ENCODE measurements around the gene MYO7B. TPM values are rescaled to one million over a fixed set of nuclear protein-coding genes. Genes with fewer than 3 reads are reported as not detected.

MYO7B gene
- polyA plus RNA-seq, 1 of the 3 experiments (the other 2 are of a cell fraction): 0.08 TPM

GRCh38 chr2:127575941-127576432 lies 40.5 kb downstream of the MYO7B start:
- no peaks in the 10 kb centered on the region for H4K20me1 ChIP-seq (ENCODE audit: insufficient read depth)
- DNase-seq: no peak
- H3K4me3 ChIP-seq (ENCODE audit: low read depth in 2 of 2, low read length in 1 of 2): no peak overlapping the region
- no peak overlapping the region; the same call in 1 of the 2 replicates for H2AFZ ChIP-seq (ENCODE audit: low read depth)
- 71% methylated on average over 8 of the region's 11 CpGs for WGBS (ENCODE audit: low lambda C conversion rate)
- POLR2A ChIA-PET: no interaction called here
- H3K27me3 ChIP-seq (ENCODE audit: insufficient read depth): no peaks in the 10 kb centered on the region
- no peak overlapping the region for H3K9ac ChIP-seq
- H3K79me2 ChIP-seq (ENCODE audit: insufficient read depth): no peaks in the 10 kb centered on the region
- no peak overlapping the region for H3K27ac ChIP-seq (ENCODE audit: low read depth in 2 of 2, low read length in 1 of 2)
- H3F3A ChIP-seq (replicated peaks; ENCODE audit: insufficient read depth): no peaks in the 10 kb centered on the region
- H3K9me2 ChIP-seq: no peaks in the 10 kb centered on the region
- CTCF ChIA-PET: interaction anchor here (1.3 to 2.6 kb wide), 2 partner anchors 16 to 29 kb away, joined by 3 to 16 read pairs; no protein-coding TSS in a partner anchor
- TF ChIP-seq NFIC (IDR thresholded peaks at IDR 0.05; ENCODE audit: borderline replicate concordance) (no peak), POLR2AphosphoS5 (IDR thresholded peaks at IDR 0.05; ENCODE audit: low read depth, low read length) (no peak)
- TF ChIP-seq, protein P1, sequence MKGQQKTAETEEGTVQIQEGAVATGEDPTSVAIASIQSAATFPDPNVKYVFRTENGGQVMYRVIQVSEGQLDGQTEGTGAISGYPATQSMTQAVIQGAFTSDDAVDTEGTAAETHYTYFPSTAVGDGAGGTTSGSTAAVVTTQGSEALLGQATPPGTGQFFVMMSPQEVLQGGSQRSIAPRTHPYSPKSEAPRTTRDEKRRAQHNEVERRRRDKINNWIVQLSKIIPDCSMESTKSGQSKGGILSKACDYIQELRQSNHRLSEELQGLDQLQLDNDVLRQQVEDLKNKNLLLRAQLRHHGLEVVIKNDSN (IDR thresholded peaks at IDR 0.05; ENCODE audit: borderline replicate concordance, low read depth): no peak
- peaks cover 0 to 14% of the 10 kb centered on the region in 2 experiments; a peak in 1 of 4 replicates for H3K4me1 ChIP-seq (ENCODE audit: control insufficient read depth in 1 of 2, insufficient read depth in 2 of 2, low read depth in 1 of 2, low read length in 1 of 2)
- no peak overlapping the region for H3K4me2 ChIP-seq
- H3K9me3 ChIP-seq: no peaks in the 10 kb centered on the region
- H3K36me3 ChIP-seq (replicated peaks in 1 of 2; ENCODE audit: control insufficient read depth in 1 of 2, insufficient read depth in 2 of 2, low read length in 1 of 2): no peaks in the 10 kb centered on the region

DNA sequence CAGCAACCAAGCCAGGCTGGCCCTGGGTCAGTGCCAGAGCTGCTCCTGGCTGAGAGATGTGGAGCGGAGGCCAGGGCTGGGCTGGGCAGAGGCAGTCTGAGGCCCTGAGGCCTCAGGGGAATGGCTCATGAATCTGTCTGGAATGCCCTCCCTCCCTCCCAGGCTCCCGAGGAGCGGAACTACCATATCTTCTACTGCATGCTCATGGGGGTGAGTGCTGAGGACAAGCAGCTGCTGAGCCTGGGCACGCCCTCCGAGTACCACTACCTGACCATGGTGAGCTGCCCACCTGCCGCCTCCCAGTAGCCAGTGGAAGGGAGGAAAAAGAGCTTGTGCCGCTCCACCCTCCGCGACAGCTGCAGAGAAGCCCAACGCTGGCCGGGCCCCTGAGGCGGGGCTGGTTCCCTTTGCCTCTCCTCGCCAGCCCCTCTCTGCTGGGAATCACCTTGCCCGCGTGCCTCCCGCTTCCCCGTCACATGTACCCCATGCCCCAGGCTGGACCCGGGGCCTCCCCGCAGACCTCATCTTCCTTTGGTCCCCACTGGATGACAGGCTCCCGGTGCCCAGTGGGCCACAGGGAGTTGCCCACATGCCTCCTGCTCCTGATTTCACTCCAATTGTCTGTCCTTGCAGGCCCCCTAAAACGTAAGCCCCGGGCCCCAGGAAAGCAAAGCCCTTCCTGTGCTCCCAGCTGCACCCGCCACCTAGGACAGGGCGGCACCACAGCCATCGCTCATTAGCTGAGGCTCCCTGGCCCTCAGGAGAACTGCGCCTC lies 41.1 kb downstream of the MYO7B start:
- 80% methylated on average over 15 of the region's 26 CpGs for WGBS (ENCODE audit: low lambda C conversion rate)
- Histone ChIP-seq H3K9ac (no peak overlapping the region), H3K4me2 (no peak overlapping the region)

DNA sequence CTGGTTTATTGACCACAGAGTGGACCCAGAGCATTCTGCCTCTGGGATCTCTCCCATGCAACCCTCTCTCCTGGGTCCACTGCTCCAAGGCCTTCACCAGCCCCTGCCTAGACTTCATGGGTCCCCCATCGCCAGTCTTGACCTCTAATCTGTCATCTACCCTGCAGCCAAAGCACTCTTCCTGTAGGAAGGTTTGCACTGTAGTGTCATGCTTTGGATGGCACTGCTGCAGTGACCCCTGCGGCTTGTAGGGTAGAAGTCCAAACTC lies 41.7 kb downstream of the MYO7B start:
- Histone ChIP-seq H3F3A (replicated peaks; ENCODE audit: insufficient read depth) (no peaks in the 10 kb centered on the region), H3K9me3 (no peaks in the 10 kb centered on the region), H3K9me2 (no peaks in the 10 kb centered on the region), H3K4me3 (ENCODE audit: low read depth in 2 of 2, low read length in 1 of 2) (no peak overlapping the region), H3K79me2 (ENCODE audit: insufficient read depth) (no peaks in the 10 kb centered on the region), H3K9ac (no peak overlapping the region), H3K27me3 (ENCODE audit: insufficient read depth) (no peaks in the 10 kb centered on the region), H2AFZ (ENCODE audit: low read depth) (no peak overlapping the region), H3K36me3 (replicated peaks in 1 of 2; ENCODE audit: control insufficient read depth in 1 of 2, insufficient read depth in 2 of 2, low read length in 1 of 2) (no peaks in the 10 kb centered on the region), H3K4me1 (ENCODE audit: control insufficient read depth in 1 of 2, insufficient read depth in 2 of 2, low read depth in 1 of 2, low read length in 1 of 2) (peaks cover 0 to 14% of the 10 kb centered on the region in 2 experiments; a peak in 1 of 4 replicates), H3K4me2 (no peak overlapping the region), H4K20me1 (ENCODE audit: insufficient read depth) (no peaks in the 10 kb centered on the region), H3K27ac (ENCODE audit: low read depth in 2 of 2, low read length in 1 of 2) (no peak overlapping the region)
- DNase-seq: no peak
- WGBS (ENCODE audit: low lambda C conversion rate): 83% methylated on average over 2 of the region's 2 CpGs
- POLR2A ChIA-PET: no interaction called here
- CTCF ChIA-PET: interaction anchor here (1.3 kb wide), 1 partner anchor 27 kb away, joined by 3 read pairs; no protein-coding TSS in a partner anchor
- TF ChIP-seq GATA2 (CRISPR knock-in tag; IDR thresholded peaks at IDR 0.05) (no peak), FOSL2 (IDR thresholded peaks at IDR 0.05; ENCODE audit: borderline replicate concordance, low read depth) (no peak), ELF1 (IDR thresholded peaks at IDR 0.05) (no peak), EZH2phosphoT487 (IDR thresholded peaks at IDR 0.05; ENCODE audit: borderline replicate concordance, low read depth) (no peak), JUND (IDR thresholded peaks at IDR 0.05) (no peak), ZBTB33 (IDR thresholded peaks at IDR 0.05; ENCODE audit: borderline replicate concordance, low read depth) (no peak), FOXJ3 (CRISPR knock-in tag; IDR thresholded peaks at IDR 0.05) (no peak), NFIC (IDR thresholded peaks at IDR 0.05; ENCODE audit: borderline replicate concordance) (no peak), TAF1 (IDR thresholded peaks at IDR 0.05; ENCODE audit: borderline replicate concordance, low read depth, low read length) (no peak), MEF2A (IDR thresholded peaks at IDR 0.05; ENCODE audit: borderline replicate concordance, low read depth) (no peak)
- TF ChIP-seq, protein P2, sequence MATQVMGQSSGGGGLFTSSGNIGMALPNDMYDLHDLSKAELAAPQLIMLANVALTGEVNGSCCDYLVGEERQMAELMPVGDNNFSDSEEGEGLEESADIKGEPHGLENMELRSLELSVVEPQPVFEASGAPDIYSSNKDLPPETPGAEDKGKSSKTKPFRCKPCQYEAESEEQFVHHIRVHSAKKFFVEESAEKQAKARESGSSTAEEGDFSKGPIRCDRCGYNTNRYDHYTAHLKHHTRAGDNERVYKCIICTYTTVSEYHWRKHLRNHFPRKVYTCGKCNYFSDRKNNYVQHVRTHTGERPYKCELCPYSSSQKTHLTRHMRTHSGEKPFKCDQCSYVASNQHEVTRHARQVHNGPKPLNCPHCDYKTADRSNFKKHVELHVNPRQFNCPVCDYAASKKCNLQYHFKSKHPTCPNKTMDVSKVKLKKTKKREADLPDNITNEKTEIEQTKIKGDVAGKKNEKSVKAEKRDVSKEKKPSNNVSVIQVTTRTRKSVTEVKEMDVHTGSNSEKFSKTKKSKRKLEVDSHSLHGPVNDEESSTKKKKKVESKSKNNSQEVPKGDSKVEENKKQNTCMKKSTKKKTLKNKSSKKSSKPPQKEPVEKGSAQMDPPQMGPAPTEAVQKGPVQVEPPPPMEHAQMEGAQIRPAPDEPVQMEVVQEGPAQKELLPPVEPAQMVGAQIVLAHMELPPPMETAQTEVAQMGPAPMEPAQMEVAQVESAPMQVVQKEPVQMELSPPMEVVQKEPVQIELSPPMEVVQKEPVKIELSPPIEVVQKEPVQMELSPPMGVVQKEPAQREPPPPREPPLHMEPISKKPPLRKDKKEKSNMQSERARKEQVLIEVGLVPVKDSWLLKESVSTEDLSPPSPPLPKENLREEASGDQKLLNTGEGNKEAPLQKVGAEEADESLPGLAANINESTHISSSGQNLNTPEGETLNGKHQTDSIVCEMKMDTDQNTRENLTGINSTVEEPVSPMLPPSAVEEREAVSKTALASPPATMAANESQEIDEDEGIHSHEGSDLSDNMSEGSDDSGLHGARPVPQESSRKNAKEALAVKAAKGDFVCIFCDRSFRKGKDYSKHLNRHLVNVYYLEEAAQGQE (IDR thresholded peaks at IDR 0.05; ENCODE audit: low read depth, low read length): no peak

More for the DNA sequence above, 41.1 kb downstream of the MYO7B start:
- DNase-seq: peak; percentile 82
- TF ChIP-seq MXI1 (IDR thresholded peaks at IDR 0.05; ENCODE audit: low read depth, low read length): no peak
- TF ChIP-seq TCF12 (IDR thresholded peaks at IDR 0.05): no peak
- TF ChIP-seq RCOR1 (IDR thresholded peaks at IDR 0.05; ENCODE audit: low read length): no peak
- TF ChIP-seq TAF1 (IDR thresholded peaks at IDR 0.05; ENCODE audit: borderline replicate concordance, low read depth, low read length): no peak
- 0 out of 2 replicates have a peak, but pooled peaks have one; percentile 28 for TF ChIP-seq FOXJ3 (CRISPR knock-in tag; IDR thresholded peaks at IDR 0.05)
- H4K20me1 ChIP-seq (ENCODE audit: insufficient read depth): no peaks in the 10 kb centered on the region
- H3K4me1 ChIP-seq (ENCODE audit: control insufficient read depth in 1 of 2, insufficient read depth in 2 of 2, low read depth in 1 of 2, low read length in 1 of 2): peaks cover 0 to 14% of the 10 kb centered on the region in 2 experiments; a peak in 1 of 4 replicates
- no peak overlapping the region for H3K4me3 ChIP-seq (ENCODE audit: low read depth in 2 of 2, low read length in 1 of 2)
- no peaks in the 10 kb centered on the region for H3K36me3 ChIP-seq (replicated peaks in 1 of 2; ENCODE audit: control insufficient read depth in 1 of 2, insufficient read depth in 2 of 2, low read length in 1 of 2)
- no peaks in the 10 kb centered on the region for H3K27me3 ChIP-seq (ENCODE audit: insufficient read depth)
- no peaks in the 10 kb centered on the region for H3F3A ChIP-seq (replicated peaks; ENCODE audit: insufficient read depth)
- POLR2A ChIA-PET: no interaction called here
- CTCF ChIA-PET: interaction anchor here (1.3 to 2.6 kb wide), 2 partner anchors 15 to 28 kb away, joined by 3 to 16 read pairs; no protein-coding TSS in a partner anchor
- H2AFZ ChIP-seq (ENCODE audit: low read depth): no peak overlapping the region
- H3K27ac ChIP-seq (ENCODE audit: low read depth in 2 of 2, low read length in 1 of 2): no peak overlapping the region
- H3K79me2 ChIP-seq (ENCODE audit: insufficient read depth): no peaks in the 10 kb centered on the region
- H3K9me3 ChIP-seq: no peaks in the 10 kb centered on the region
- H3K9me2 ChIP-seq: no peaks in the 10 kb centered on the region
